Activated T-cell treated with anti-CD3 and anti-CD28 coated beads, Interleukin-2, amount 50 U/mL, for 4 hours (primary cell): ENCODE results near the gene ARID1B. TPM values are rescaled to one million over a fixed set of nuclear protein-coding genes. Genes with fewer than 3 reads are reported as not detected.
A peak's percentile ranks its signal among the peaks of the same experiment; 100 is the strongest.

Experiments
- ATAC-seq, 2 donors: fragments of 200-7000 bp; cut with Tn5 transposase; one replicate each; pipeline ENCODE4 v1.10.0; 2021
- DNase-seq: peaks from one replicate; pipeline ENCODE4 v3.0.0-alpha.2; 2020
- H3K27me3 Mint-ChIP-seq: one replicate; pipeline ENCODE4 v1.8.0; 2021; ENCODE audit warnings: low read depth, mixed read lengths
- H3K36me3 Mint-ChIP-seq: one replicate; pipeline ENCODE4 v1.8.0; 2022; ENCODE audit warnings: mixed read lengths; ENCODE audit not compliant: insufficient read depth
- H3K4me1 Mint-ChIP-seq: one replicate; pipeline ENCODE4 v1.8.0; 2021; ENCODE audit warnings: low read depth, mixed read lengths
- H3K4me3 Mint-ChIP-seq: one replicate; pipeline ENCODE4 v1.8.0; 2021; ENCODE audit warnings: mild to moderate bottlenecking, moderate library complexity, mixed read lengths
- H3K9me3 Mint-ChIP-seq: one replicate; pipeline ENCODE4 v1.8.0; 2021; ENCODE audit warnings: mixed read lengths
- total RNA-seq, 3 donors: library from RNA; stranded (reverse); gene quantifications; one replicate each; pipeline ENCODE4 v1.2.1, GENCODE V29; 2021

Gene ARID1B
- total RNA-seq, 3 donors from 2014 or later = 45.6 to 46.6 (median 46.0) TPM

GRCh38 chr6:156999762-157000161 is 222.6 kb downstream of the ARID1B start:
- Mint-ChIP-seq H3K27me3 (no peaks in the 10 kb centered on the region), H3K4me3 (no peak overlapping the region), H3K36me3 (peaks cover 10% of the 10 kb centered on the region), H3K9me3 (no peaks in the 10 kb centered on the region), H3K4me1 (peaks cover 40% of the 10 kb centered on the region)
- DNase-seq = no peak
- no peak for ATAC-seq

- Mint-ChIP-seq H3K36me3 (peaks cover 10% of the 10 kb centered on the region), H3K9me3 (no peaks in the 10 kb centered on the region), H3K4me1 (peaks cover 48% of the 10 kb centered on the region), H3K4me3 (no peak overlapping the region), H3K27me3 (no peaks in the 10 kb centered on the region)
- DNase-seq = no peak
- no peak for ATAC-seq
Measured at GRCh38 chr6:157001716-157002115, 224.5 kb downstream of the ARID1B start.

- H3K9me3 Mint-ChIP-seq = no peaks in the 10 kb centered on the region
- no peaks in the 10 kb centered on the region for H3K27me3 Mint-ChIP-seq
- H3K36me3 Mint-ChIP-seq = peaks cover 10% of the 10 kb centered on the region
- peaks cover 50% of the 10 kb centered on the region for H3K4me1 Mint-ChIP-seq
- H3K4me3 Mint-ChIP-seq = no peak overlapping the region
- no peak for DNase-seq
- no peak for ATAC-seq
Measured at GRCh38 chr6:157002774-157003173, 225.6 kb downstream of the ARID1B start.

DNA sequence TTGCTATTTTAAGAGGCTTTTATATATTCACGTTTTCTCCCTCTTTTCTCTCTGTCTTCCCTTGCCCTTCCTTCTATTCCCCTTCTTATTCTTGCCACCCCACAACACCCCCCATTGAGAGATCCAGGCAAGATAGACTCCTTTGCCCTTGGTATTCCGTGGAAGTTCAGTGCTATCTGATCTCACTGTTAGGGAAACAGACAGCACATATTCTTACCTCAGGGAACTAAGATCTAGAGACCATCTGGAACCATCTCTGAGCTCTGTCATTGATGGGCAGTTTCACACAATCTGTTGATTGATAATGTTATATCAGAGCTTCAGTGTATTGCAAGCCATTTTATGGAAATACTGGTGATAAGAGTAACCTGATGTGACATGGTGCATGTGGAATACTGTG is 228.8 kb downstream of the ARID1B start:
- Mint-ChIP-seq H3K9me3 (no peaks in the 10 kb centered on the region), H3K4me1 (peaks cover 64% of the 10 kb centered on the region), H3K27me3 (no peaks in the 10 kb centered on the region), H3K4me3 (no peak overlapping the region), H3K36me3 (peaks cover 10% of the 10 kb centered on the region)
- ATAC-seq (no peak), DNase-seq (no peak)

DNA sequence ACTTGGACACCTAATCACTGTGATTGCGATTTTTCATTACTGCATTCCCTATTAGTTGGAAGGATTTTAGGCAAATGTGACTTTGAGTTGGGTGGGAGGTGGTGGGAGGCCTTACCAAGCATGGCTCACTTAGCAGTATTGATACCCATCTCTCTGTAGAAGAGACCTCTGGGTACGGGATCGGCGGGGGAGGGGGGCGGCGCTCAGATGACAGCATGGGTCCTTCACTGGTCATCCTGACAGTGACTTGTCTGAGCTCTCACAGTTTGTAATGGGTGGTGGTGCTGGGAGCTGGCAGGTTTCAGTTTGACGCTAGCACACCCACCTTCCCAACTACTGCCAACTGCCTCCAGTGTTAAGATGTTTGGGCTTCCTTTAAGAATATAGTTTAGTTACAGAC is 231.4 kb downstream of the ARID1B start:
- Mint-ChIP-seq H3K27me3 (no peaks in the 10 kb centered on the region), H3K4me1 (peaks cover 58% of the 10 kb centered on the region), H3K4me3 (no peak overlapping the region), H3K9me3 (no peaks in the 10 kb centered on the region), H3K36me3 (peaks cover 5% of the 10 kb centered on the region)
- ATAC-seq = no peak
- DNase-seq = no peak

- DNase-seq = no peak
- Mint-ChIP-seq H3K4me1 (peaks cover 53% of the 10 kb centered on the region), H3K4me3 (no peak overlapping the region), H3K36me3 (no peaks in the 10 kb centered on the region), H3K9me3 (no peaks in the 10 kb centered on the region), H3K27me3 (no peaks in the 10 kb centered on the region)
- no peak for ATAC-seq
Measured at GRCh38 chr6:157012355-157012754, 235.2 kb downstream of the ARID1B start.

GRCh38 chr6:157013649-157014304 is 236.6 kb downstream of the ARID1B start:
- ATAC-seq = no peak
- no peaks in the 10 kb centered on the region for H3K9me3 Mint-ChIP-seq
- peaks cover 56% of the 10 kb centered on the region for H3K4me1 Mint-ChIP-seq

DNA sequence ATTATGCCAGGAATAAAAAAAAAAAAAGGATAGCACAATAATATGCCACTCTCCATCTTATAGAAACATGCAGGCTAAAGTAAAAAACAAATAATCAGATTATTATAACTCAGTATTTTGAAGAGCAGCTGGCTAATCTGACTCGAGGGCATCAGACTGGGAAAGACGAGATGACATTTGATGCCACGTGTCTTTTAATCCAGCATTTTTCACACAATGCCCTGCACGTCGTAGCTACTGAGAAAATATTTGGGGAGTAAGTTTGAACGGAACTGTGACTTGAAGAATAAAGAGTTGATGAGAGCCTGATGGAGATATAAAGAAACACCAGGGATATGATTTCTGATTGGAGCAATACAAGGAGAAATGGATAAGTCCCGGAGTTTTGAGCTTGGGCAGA is 237.7 kb downstream of the ARID1B start:
- Mint-ChIP-seq H3K9me3 (no peaks in the 10 kb centered on the region), H3K4me3 (no peak overlapping the region), H3K36me3 (no peaks in the 10 kb centered on the region), H3K4me1 (peaks cover 58% of the 10 kb centered on the region), H3K27me3 (no peaks in the 10 kb centered on the region)
- ATAC-seq = no peak
- no peak for DNase-seq

More at GRCh38 chr6:157013649-157014304, 236.6 kb downstream of the ARID1B start:
- Mint-ChIP-seq H3K36me3 (no peaks in the 10 kb centered on the region), H3K27me3 (no peaks in the 10 kb centered on the region), H3K4me3 (no peak overlapping the region)
- no peak for DNase-seq

- DNase-seq (no peak), ATAC-seq (no peak)
- H3K4me3 Mint-ChIP-seq = no peak overlapping the region
- no peaks in the 10 kb centered on the region for H3K27me3 Mint-ChIP-seq
- H3K9me3 Mint-ChIP-seq = no peaks in the 10 kb centered on the region
- no peaks in the 10 kb centered on the region for H3K36me3 Mint-ChIP-seq
- H3K4me1 Mint-ChIP-seq = peaks cover 47% of the 10 kb centered on the region
Measured at GRCh38 chr6:157017022-157017421, 239.8 kb downstream of the ARID1B start.

DNA sequence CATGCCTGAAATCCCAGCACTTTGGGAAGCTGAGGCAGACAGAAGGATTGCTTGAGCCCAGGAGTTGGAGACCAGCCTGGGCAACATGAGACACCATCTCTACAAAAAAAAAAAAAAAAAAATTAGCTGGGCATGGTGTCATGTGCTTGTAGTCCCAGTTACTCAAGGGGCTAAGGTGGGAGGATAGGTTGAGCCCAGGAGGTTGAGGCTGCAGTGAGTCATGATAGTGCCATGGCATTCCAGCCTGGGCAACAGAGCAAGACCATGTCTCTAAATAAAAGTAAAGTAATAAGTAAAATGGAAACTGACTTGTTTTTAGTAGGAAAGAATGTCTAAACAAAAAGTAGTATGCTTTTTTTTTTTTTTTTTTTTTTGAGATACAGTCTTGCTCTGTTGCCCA is 240.7 kb downstream of the ARID1B start:
- no peaks in the 10 kb centered on the region for H3K36me3 Mint-ChIP-seq
- peaks cover 53% of the 10 kb centered on the region for H3K4me1 Mint-ChIP-seq
- H3K4me3 Mint-ChIP-seq = no peak overlapping the region
- no peaks in the 10 kb centered on the region for H3K9me3 Mint-ChIP-seq
- DNase-seq = no peak
- H3K27me3 Mint-ChIP-seq = no peaks in the 10 kb centered on the region
- no peak for ATAC-seq

GRCh38 chr6:157019115-157019641 is 242.0 kb downstream of the ARID1B start:
- Mint-ChIP-seq H3K36me3 (no peaks in the 10 kb centered on the region), H3K4me1 (peaks cover 60% of the 10 kb centered on the region), H3K27me3 (no peaks in the 10 kb centered on the region), H3K4me3 (no peak overlapping the region), H3K9me3 (no peaks in the 10 kb centered on the region)
- ATAC-seq (no peak), DNase-seq (no peak)

GRCh38 chr6:157019733-157020132 is 242.6 kb downstream of the ARID1B start:
- Mint-ChIP-seq H3K36me3 (no peaks in the 10 kb centered on the region), H3K4me1 (peaks cover 60% of the 10 kb centered on the region), H3K9me3 (no peaks in the 10 kb centered on the region), H3K4me3 (peak overlapping the region; percentile 60), H3K27me3 (no peaks in the 10 kb centered on the region)
- DNase-seq (no peak), ATAC-seq (no peak)

DNA sequence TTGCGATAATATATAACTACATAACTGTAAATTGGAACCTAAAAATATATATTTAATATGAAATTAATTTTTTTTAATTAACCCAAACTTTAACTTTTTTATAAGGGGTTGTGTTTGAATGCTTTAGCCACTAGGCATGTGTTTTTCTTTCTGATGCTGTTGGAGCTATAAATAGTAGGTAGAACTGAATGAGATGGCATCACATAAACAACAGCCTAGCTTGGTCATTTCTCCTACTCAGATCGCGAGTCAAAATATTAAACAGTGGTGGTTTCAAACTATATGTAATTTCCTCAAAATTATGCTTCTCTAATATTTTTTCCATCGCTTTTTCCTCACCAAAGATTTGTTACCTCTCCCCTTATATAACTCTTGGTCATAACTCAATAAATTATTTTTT is 243.2 kb downstream of the ARID1B start:
- Mint-ChIP-seq H3K36me3 (no peaks in the 10 kb centered on the region), H3K27me3 (no peaks in the 10 kb centered on the region), H3K4me3 (peak overlapping the region; percentile 92), H3K4me1 (peaks cover 59% of the 10 kb centered on the region), H3K9me3 (no peaks in the 10 kb centered on the region)
- ATAC-seq (no peak), DNase-seq (no peak)

- peak; percentile 34 to 37 for ATAC-seq
Measured at GRCh38 chr6:157020881-157021343, 243.7 kb downstream of the ARID1B start.

DNA sequence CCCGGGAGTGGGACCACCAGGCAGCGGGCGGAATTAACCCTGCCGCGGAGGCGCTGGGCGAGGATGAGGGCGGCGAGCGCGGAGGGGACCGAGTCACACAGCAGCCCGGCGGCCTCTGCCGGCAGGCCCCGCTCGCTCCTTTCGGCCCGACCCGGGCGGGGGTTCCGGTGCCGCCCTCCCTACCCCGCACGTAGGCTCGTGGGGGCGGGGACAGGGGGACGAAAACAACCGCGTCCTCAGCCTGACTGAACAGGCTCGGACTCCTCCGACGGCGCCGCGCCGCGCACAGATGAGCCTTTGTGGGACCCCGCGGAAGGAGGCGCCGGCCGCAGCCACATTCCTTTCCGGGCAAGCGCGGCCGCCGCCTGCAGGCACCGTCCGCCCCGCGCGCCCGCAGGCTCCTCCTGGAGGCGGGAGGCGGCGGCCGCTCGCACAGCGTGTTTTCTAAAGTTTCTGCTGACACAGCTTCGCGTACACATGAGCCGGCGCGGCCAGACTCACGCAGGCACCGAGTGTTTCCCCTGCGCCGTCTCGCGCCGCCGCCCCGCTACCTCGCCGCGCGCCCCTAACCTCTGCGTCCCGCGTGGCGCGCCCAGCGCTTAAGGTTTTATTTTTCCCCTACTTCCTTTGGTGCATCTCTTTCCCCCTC is 244.3 kb downstream of the ARID1B start:
- Mint-ChIP-seq H3K9me3 (no peaks in the 10 kb centered on the region), H3K4me1 (peaks cover 60% of the 10 kb centered on the region), H3K27me3 (no peaks in the 10 kb centered on the region), H3K4me3 (peak overlapping the region; percentile 92), H3K36me3 (no peaks in the 10 kb centered on the region)
- peak; percentile 83 for DNase-seq
- ATAC-seq = peak; percentile 84 to 85

More at GRCh38 chr6:157020881-157021343, 243.7 kb downstream of the ARID1B start:
- no peaks in the 10 kb centered on the region for H3K36me3 Mint-ChIP-seq
- DNase-seq = peak; percentile 46
- no peaks in the 10 kb centered on the region for H3K27me3 Mint-ChIP-seq
- H3K4me1 Mint-ChIP-seq = peaks cover 59% of the 10 kb centered on the region
- H3K9me3 Mint-ChIP-seq = no peaks in the 10 kb centered on the region
- H3K4me3 Mint-ChIP-seq = peak overlapping the region; percentile 92
